ENCODE measurements around the gene IGSF6.

- no peak for TF ChIP-seq TBP (IDR thresholded peaks at IDR 0.05; ENCODE audit: low read depth, low read length)
- no peak for TF ChIP-seq CTCF (IDR thresholded peaks at IDR 0.05; ENCODE audit: control extremely low read depth in 1 of 3, insufficient read depth in 1 of 3, low read depth in 1 of 3, low read length in 3 of 3)
- no peak for TF ChIP-seq YY1 (IDR thresholded peaks at IDR 0.05; ENCODE audit: low read depth, low read length)
- TF ChIP-seq CHD2 (IDR thresholded peaks at IDR 0.05; ENCODE audit: low read length) = no peak
- TF ChIP-seq EP300 (IDR thresholded peaks at IDR 0.05; ENCODE audit: borderline replicate concordance in 1 of 2, low read depth in 2 of 2, low read length in 2 of 2) = no peak
- TF ChIP-seq RXRA (IDR thresholded peaks at IDR 0.05; ENCODE audit: insufficient read depth, low read depth, low read length) = no peak
- TF ChIP-seq MAX (IDR thresholded peaks at IDR 0.05) = no peak
- TF ChIP-seq POLR2AphosphoS5 (IDR thresholded peaks at IDR 0.05; ENCODE audit: low read depth, low read length) = no peak
- no peak for TF ChIP-seq RFX5 (IDR thresholded peaks at IDR 0.05; ENCODE audit: borderline replicate concordance, low read depth, low read length)
- no peak for TF ChIP-seq CBX5 (IDR thresholded peaks at IDR 0.05; ENCODE audit: low read depth, low read length)
- TF ChIP-seq USF2 (IDR thresholded peaks at IDR 0.05; ENCODE audit: low read length) = no peak
- TF ChIP-seq RBBP5 (IDR thresholded peaks at IDR 0.05; ENCODE audit: borderline replicate concordance, low read depth, low read length) = no peak
These were observed 5.5 kb downstream of the IGSF6 start for GRCh38 chr16:21646721-21647561.
